ENCODE measurements around the gene SYNPO2.
"Not testable (repeated sequence)": the region's sequence is repeated elsewhere in the genome, so short reads cannot be mapped to it uniquely, and the experiment has no call there.

The SYNPO2 gene

GRCh38 chr4:119003001-119003400, 114.3 kb downstream of the SYNPO2 start:
- DNase-seq: not testable (repeated sequence)

- no peak for DNase-seq
Observed at GRCh38 chr4:119005928-119006460, 117.3 kb downstream of the SYNPO2 start.

- DNase-seq: no peak
Observed at GRCh38 chr4:119008761-119009160, 120.1 kb downstream of the SYNPO2 start.

GRCh38 chr4:119010221-119010620, 121.6 kb downstream of the SYNPO2 start:
- not testable (repeated sequence) for DNase-seq

GRCh38 chr4:119010909-119011606, 122.4 kb downstream of the SYNPO2 start:
- DNase-seq: no peak

GRCh38 chr4:119011607-119011988, 122.9 kb downstream of the SYNPO2 start:
- DNase-seq: no peak

- DNase-seq: no peak
Observed at GRCh38 chr4:119014658-119015057, 126.0 kb downstream of the SYNPO2 start.

GRCh38 chr4:119016636-119017035, 128.0 kb downstream of the SYNPO2 start:
- no peak for DNase-seq

GRCh38 chr4:119017636-119018035, 129.0 kb downstream of the SYNPO2 start:
- no peak for DNase-seq

- DNase-seq: no peak
Observed at GRCh38 chr4:119020158-119020557, 131.5 kb downstream of the SYNPO2 start.

GRCh38 chr4:119022520-119022919, 133.9 kb downstream of the SYNPO2 start:
- not testable (repeated sequence) for DNase-seq

GRCh38 chr4:119024102-119024501, 135.4 kb downstream of the SYNPO2 start:
- no peak for DNase-seq

GRCh38 chr4:119025420-119025819, 136.8 kb downstream of the SYNPO2 start:
- DNase-seq: no peak

- DNase-seq: no peak
Observed at GRCh38 chr4:119025916-119026661, 137.4 kb downstream of the SYNPO2 start.

GRCh38 chr4:119026662-119027444, 138.2 kb downstream of the SYNPO2 start:
- DNase-seq: no peak

- DNase-seq: no peak
Observed at GRCh38 chr4:119027811-119028210, 139.2 kb downstream of the SYNPO2 start.

- no peak for DNase-seq
Observed at GRCh38 chr4:119028296-119028695, 139.6 kb downstream of the SYNPO2 start.

- no peak for DNase-seq
Observed at GRCh38 chr4:119029847-119030535, 141.3 kb downstream of the SYNPO2 start.

- DNase-seq: no peak
Observed at GRCh38 chr4:119030536-119030890, 141.9 kb downstream of the SYNPO2 start.

GRCh38 chr4:119031218-119031617, 142.6 kb downstream of the SYNPO2 start:
- DNase-seq: no peak

- DNase-seq: no peak
Observed at GRCh38 chr4:119032921-119033685, 144.4 kb downstream of the SYNPO2 start.

Measured in stimulated activated CD4-positive, alpha-beta T cell treated with anti-CD3 and anti-CD28 coated beads, Interleukin-2, amount 100 ng/mL, for 48 hours (primary cell).